HCEC 1CT (cell line): ENCODE measurements around the gene GPA33.
A peak's percentile ranks its signal among the peaks of the same experiment; 100 is the strongest.

Experiments used
- DNase-seq: peaks from one replicate; pipeline ENCODE4 v3.0.0-alpha.2; 2017

Gene GPA33

DNA sequence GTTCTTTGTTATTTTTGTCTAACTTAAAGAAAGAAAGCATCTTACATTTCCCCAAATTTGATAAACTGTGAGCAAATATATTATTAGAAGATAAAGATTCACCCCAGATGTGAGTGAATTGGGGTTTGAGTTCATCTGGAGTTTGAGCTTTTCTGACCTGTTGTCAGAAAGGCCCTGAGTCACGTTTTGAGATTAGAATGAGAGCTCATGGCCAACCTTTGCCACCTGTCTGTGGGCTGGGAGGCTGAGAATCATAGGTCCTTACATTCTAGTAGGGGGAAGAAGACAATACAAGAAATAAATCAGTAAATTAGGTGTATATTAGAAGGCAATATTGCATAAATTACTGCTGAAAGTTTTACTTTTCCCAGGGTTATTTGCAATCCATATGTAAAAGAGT lies 26.0 kb upstream of the GPA33 start:
- DNase-seq = no peak

DNA sequence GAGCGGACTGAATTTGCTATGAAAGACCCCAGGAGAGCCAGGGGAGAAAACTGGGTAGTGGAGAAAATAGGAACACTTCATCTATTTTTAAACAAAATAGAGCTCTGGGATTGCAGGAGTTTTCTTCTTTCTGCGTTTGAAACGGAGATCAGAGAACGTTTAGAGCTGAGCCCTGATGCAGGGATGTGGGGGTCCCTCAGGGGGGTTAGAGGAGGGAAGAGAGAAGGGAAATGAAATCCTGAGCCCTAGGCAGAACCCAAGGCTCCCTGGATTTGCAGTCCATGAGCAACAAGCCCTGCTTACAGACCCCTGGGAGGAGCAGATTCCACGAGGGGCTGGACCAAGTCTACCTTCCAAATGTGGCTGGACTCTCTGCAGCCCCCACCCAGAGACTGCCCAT lies 25.5 kb upstream of the GPA33 start:
- no peak for DNase-seq

- DNase-seq = no peak
Observed at GRCh38 chr1:167114725-167115124, 24.5 kb upstream of the GPA33 start.

DNA sequence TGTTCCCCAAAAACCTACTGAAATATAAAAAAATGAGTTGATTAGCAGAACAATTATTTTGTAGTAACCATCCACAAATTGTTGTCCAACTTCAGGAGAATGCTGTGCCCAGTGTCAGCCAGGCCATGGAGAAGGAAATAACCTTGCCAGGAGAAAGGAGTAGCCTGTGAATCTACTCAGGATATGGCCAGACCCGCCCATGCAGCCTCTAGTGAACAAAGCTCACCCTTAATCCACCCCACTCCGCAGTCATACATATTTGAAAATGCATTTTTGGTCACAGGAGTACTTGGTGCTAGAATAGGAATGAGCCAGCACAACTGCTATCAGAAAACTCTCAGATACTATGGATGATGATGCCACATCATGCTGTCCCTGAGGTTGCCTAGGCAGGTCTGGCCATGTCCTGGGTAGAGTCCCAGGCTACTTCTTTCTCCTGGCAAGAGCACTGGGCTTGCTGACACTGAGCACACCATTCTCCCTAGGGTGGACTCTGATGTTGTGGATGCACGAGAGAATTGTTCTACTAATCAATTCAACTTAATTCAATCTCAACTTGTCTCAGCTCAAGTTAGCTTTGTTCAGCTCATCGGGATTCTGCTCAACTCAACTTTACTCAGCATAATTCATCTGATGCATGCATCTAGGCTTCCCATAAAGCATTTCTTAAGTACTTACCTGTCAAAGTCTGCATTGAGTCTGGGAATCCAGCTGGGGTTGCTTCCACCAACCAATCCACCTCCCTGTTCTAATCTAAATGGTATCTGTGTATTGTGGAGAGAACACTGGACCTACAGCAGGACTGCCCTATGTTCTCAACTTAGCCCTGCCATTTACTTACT lies 21.9 kb upstream of the GPA33 start:
- DNase-seq = no peak

DNA sequence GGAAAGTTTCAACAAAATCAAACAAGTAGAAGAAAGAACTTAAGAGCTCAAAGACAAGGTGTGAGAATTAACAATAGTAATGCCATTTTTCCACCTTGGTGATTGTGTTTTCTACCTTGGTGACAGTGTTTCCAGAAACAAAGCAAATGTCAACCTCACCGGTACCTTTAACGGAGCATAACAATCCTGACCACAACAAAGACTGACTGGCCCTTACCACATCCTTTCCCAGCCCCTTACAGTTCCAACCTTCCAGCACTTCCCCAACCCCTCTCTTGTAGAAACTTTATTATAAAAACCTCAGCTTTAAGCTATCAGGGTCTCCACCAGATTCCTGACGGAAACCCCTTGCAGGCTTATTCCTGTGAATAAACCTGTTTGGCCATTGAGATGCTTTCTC lies 20.4 kb upstream of the GPA33 start:
- no peak for DNase-seq

DNA sequence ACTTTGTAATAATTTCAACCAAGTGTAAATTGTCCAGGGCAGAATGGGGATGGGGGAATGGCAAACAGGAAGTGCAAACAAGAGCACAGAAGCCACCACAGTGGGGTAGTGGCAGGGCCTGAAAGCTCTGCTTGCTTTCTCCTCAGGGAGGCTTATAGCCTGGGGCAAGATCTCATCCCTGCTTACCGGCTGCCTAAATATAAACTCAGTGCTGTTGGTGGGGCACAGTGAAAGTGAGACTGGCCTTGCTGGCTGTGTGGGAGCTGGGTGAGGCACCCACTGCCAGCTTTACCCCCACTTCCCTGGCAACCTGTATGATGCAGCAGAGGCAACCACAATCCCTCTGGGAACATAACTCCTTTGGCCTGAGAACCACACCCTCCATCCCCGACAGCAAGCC lies 18.9 kb upstream of the GPA33 start:
- no peak for DNase-seq

DNA sequence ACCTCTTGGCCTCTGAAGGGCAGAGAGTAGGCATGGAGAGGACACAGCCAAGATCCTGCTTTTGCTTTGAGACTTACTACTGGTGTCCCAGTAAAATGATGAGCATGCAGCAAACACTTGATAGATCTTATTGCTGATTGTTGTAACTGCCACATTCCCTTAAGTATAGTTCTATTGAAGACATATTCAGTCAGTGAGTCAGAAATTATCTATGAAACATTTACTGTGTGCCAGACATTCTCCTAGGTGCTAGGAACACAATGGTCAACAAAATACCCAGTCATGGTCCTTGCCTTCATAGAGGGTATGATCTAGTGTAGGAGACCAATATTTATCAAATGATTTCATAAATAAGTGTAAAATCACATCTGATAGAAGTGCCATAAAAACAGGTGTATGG lies 17.3 kb upstream of the GPA33 start:
- DNase-seq = peak; percentile 27

DNA sequence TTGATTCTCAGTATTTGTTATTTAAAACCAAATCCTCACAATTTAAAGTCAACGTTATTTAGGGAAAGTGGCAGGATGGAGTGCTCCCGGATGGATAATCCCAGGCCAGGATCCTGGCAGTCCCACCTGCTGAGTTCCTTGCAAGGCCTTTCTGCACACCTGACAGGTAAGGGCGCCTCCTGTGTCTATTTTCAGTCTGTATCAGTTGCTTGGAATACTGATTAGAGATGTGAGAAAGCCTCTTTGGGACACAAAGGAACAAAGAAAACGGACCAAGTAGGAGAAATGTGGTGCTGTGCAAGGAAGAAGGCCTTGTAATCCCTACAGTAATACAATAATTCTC lies 15.9 kb upstream of the GPA33 start:
- DNase-seq = no peak

- no peak for DNase-seq
Observed at GRCh38 chr1:167105271-167106118, 15.3 kb upstream of the GPA33 start.

- no peak for DNase-seq
Observed at GRCh38 chr1:167104256-167104633, 14.1 kb upstream of the GPA33 start.

DNA sequence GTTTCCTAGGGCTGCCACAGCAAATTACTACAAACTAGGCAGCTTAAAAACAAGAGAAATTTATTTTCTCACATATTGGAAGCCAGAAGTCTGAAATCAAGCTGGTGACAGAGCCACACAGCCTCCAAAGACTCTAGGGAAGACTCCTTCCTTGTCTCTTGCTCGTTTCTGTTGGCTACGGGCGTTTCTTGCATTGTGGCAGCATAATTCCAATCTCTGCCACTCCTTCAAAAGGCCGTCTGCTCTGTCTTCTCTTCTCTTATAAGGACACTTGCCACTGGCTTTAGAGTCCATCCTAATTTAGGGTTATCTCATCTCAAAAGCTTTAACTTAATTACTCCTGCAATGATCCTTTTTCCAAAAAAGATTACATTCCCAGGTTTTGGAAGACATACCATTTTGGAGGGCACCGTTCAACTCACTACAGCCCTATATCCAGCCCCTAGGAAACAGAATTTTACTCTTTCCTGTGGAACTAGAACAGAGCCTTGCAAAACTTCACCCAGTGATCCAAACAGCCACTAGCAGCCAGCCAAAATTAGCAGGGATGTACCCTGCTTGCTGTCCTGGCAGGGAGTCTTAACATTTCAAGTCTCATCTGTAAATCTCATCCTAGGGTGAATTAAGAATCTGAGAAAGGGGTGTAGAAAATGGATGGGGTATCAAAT lies 12.9 kb upstream of the GPA33 start:
- no peak for DNase-seq

DNA sequence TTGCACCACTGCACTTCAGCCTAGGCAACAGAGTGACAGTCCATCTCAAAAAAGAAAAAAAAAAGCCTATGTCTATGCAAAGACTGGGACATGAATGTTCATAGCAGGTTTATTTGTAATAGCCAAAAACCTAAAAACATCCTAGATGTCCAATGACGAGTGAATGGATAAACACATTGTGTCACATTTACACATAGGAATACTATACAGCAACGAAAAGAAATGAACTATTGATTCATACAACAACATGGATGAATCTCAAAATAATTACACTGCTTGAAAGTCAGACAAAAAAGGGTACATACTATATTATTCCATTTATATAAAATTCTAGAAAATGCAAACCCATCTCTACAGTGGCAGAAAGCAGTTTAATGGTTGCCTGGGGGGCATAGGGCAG lies 11.6 kb upstream of the GPA33 start:
- DNase-seq = no peak

DNA sequence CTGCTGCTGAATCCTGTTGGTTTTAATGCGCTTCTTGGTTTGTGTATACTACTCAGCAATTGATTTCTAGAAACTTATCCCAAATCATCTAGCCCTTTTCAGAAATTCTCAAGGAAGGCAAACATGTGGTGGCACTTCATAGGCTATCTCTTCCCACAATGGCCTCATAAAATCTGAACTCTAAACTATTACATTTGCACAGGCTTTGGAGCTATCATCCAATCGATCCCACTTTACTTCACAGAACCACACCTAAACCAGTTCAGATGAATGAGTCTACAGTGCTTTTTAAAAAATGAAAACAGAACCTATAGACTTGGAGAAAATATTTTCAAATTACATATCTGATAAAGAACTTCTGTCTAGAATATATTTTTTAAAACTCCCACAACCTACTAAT lies 10.6 kb upstream of the GPA33 start:
- DNase-seq = no peak

DNA sequence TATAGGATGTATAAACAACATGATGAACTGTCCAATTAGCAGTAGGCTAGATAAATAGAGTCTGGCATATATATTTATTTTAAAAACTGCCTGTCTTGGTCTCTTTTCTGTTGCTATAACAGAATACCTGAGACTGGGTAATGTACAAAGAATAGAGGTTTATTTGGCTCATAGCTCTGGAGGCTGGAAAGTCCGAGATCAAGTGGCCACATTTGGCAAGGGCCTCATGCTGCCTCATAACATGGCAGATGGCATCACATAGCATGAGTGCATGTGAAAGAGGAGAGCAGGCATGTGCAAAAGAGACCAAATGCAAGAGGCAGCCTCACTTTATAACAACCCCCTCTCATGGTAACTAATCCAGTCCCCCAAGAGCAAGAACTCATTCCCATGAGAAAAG lies 9.7 kb upstream of the GPA33 start:
- no peak for DNase-seq

GRCh38 chr1:167095368-167095767 lies 5.2 kb upstream of the GPA33 start:
- DNase-seq = peak; percentile 73

- no peak for DNase-seq
Observed at GRCh38 chr1:167094690-167095089, 4.5 kb upstream of the GPA33 start.

DNA sequence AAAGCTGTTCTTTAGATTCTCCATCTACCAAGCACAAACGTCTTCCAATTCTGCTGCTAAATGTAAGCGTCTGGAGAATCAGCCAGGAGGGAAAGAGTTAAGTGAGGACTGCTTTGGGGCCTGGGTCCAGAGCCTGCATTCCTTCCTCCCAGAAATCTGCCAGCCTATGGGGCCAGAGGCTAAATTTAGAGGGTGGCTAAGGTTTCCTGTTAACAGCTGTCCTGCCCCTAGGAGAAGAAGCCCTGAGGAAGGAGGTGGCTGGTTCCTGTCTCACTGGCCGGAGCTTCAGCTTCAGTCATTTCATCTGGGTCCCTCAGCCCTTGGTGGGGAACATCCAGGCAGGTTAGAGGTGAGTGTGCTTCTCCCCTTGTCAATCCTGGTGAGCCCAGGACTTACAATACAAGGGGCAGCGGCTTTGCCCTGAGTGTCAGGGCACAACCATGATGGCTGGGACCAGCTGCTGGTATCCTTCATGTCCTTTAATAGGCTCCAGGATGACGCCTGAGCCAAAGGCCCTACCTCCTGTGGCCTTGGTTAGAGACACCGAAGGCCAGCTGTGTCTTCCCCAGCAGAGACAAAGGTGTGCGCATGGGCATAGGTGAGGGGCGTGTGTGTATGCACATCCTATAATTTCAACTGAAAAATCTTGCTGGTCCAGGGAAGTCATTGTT lies 3.8 kb upstream of the GPA33 start, which contains the start of gene STYXL2:
Gene STYXL2 (plus strand): TSS at position 230 of the 671 bp plus-strand sequence. CDS start 775 bp downstream, outside the sequence.
- no peak for DNase-seq

GRCh38 chr1:167092653-167093052 lies 2.5 kb upstream of the GPA33 start:
- DNase-seq = no peak

DNA sequence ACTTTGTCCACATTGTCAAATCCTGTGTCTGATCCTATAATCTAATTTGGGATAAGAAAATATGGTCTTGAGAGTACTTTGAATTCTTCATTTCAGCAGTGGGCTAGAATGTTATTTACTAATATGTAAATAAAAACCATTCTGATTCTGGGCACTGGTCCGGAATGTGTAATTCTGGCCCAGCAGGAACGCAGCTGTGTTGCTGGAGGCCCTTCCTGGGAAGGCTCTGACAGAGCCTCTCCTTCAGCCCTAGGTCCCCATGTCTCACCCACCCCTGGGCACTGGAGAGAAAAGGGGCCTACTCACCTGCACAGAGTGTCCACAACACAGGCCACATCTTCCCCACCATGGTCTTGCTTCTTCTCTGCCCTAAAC lies 251 bp downstream of the GPA33 start:
- no peak for DNase-seq

DNA sequence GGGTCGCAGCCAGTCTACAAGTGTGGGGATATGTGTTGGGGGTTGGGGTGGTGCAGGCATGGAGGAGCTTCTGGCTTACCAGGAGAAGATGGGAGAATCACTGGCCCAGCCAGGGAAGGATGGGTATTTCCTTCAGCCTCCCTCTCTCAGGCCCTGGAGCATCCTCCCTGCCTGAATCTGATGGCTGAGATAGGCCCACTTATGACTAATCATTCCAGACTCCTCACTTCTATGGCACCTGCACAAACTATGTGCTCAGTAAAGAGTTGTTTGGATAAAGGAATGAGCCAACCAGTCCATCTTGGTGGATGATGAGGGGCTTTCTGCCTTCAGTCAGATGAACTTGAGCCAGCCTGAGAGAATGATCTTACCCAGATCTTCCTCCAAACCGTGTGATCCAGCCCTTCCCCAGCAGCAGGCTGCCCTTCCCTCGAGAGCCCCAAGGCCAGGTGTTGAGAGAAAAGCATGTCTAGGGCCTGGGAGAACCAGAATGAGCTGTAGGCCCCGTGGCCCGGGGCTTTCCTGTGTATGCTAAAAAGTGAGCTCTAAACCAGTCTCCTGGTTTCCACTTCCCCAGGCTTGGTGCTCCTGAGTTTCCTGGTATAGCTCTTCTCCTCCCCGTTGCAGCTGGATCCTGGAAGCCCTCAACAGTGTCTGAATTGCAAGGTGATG lies 1.3 kb downstream of the GPA33 start:
- DNase-seq = no peak

DNA sequence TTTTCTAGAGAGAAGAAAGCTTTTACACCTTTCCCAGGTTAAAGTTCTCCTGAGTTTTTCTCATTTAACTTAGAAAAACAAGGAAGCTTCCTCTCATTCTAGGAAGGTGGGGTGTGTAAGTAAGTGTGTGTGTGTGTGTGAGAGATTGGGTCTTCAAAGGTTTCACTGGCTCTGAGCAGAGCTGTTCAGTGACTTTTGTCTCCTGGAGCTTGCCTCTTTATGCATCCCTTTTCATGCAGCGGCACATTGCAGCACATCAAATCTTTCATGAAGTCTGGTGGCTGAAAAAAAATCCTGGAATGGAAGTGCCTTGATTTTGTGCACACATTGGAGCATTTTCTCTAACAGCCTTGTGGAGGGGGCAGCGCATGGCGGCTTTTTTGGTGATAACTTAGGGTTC lies 3.4 kb downstream of the GPA33 start:
- no peak for DNase-seq

DNA sequence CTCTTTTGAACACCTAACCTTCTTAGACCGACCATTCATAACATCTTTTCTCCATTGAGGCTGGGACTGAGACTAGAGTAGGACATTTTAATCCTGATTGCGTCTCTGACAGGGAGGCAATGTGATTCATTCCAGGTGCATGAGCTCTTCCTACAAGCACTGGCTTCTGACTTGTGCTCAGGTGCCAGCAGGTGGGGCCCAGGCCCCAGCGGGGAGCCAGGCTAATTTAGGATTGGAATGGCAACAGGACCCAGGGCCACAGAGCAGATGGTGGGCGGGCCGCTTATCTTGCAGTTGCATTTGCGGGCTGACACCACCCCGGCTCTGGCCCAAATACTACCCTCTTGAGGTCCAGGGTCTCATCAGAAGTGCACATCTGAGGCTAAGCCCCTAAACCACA lies 4.1 kb downstream of the GPA33 start:
- no peak for DNase-seq

DNA sequence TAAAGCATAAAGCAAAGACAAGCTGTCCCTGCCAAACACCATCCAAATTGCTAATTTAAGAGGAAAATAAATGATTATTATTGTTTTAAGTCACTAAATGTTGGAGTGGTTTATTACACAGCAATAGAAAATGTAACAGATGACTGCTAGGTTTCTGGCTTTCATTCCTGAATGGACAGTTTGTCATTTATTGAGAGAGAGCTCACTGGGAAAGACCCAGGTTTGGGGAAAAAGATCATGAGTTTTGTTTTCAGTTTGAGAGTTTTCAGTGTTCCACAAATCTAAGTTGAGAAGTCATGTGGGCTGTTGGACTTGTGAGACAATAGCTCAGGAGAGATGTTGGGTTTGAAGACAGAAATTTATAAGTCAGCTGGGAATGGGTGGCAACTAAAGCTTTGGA lies 5.4 kb downstream of the GPA33 start:
- no peak for DNase-seq
